MM.1S (cell line): Measurements from ENCODE around the gene ADGRL1.
"Not testable (repeated sequence)": the region's sequence is repeated elsewhere in the genome, so short reads cannot be mapped to it uniquely, and the experiment has no call there.

ENCODE experiments used
- CTCF ChIP-seq: fragments of 300-600 bp; sonication (generic); IDR thresholded peaks from 2 replicates; pipeline ENCODE4 v1.5.1; 2016; ENCODE audit warnings: antibody characterized with exemption, low read length, mixed read lengths
- EZH2phosphoT487 ChIP-seq: fragments of 300-600 bp; sonication (generic); IDR thresholded peaks from 2 replicates; pipeline ENCODE4 v1.6.1; 2018; ENCODE audit warnings: antibody characterized with exemption, low read length

- TF ChIP-seq CTCF, EZH2phosphoT487: not testable (repeated sequence)
Observed at GRCh38 chr19:14210182-14210581, 4.2 kb upstream of the ADGRL1 start.
